HepG2 (cell line): ENCODE measurements around the gene ZMYND12. TPM values are rescaled to one million over a fixed set of nuclear protein-coding genes. Genes with fewer than 3 reads are reported as not detected.

Experiments used
- AGO1 ChIP-seq: fragments of 200-400 bp; formaldehyde crosslinking; IDR thresholded peaks from 2 replicates; pipeline ENCODE4 v1.6.1; 2017; ENCODE audit warnings: mild to moderate bottlenecking, low read depth, low read length, moderate library complexity; ENCODE audit not compliant: poor library complexity, severe bottlenecking
- AGO2 ChIP-seq: fragments of 200-400 bp; formaldehyde crosslinking; optimal IDR thresholded peaks from 2 replicates; pipeline ENCODE3; 2017; ENCODE audit warnings: mild to moderate bottlenecking, low read depth, low read length, moderate library complexity
- AHDC1 ChIP-seq: sonication (generic); formaldehyde crosslinking; IDR thresholded peaks from 2 replicates; pipeline ENCODE4 v1.5.1; 2020; ENCODE audit warnings: mild to moderate bottlenecking, missing genetic modification reagents, borderline replicate concordance
- CEBPB ChIP-seq: IDR thresholded peaks from 2 replicates; pipeline ENCODE4 v1.6.1; 2011; ENCODE audit warnings: low read depth, low read length, improper control_type of control experiment, borderline replicate concordance
- IRF9 ChIP-seq: sonication (generic); formaldehyde crosslinking; IDR thresholded peaks from 2 replicates; pipeline ENCODE4 v1.8.0; 2022; ENCODE audit warnings: missing genetic modification reagents, mild to moderate bottlenecking, borderline replicate concordance
- MXD1 ChIP-seq: sonication (generic); formaldehyde crosslinking; IDR thresholded peaks from 2 replicates; pipeline ENCODE4 v1.4.0; 2020; ENCODE audit warnings: mild to moderate bottlenecking, missing genetic modification reagents
- MXD4 ChIP-seq: IDR thresholded peaks from 2 replicates; pipeline ENCODE4 v1.6.1; 2016; ENCODE audit warnings: mild to moderate bottlenecking, missing biosample characterization, missing genetic modification reagents
- NR2C2 ChIP-seq: sonication (generic); formaldehyde crosslinking; IDR thresholded peaks from 2 replicates; pipeline ENCODE4 v1.4.0; 2020; ENCODE audit warnings: missing genetic modification reagents, mild to moderate bottlenecking, moderate library complexity, borderline replicate concordance
- NRL ChIP-seq: sonication (generic); formaldehyde crosslinking; IDR thresholded peaks from 2 replicates; pipeline ENCODE4 v1.5.0; 2020; ENCODE audit warnings: missing genetic modification reagents, mild to moderate bottlenecking, moderate library complexity, borderline replicate concordance
- PHF20 ChIP-seq: sonication (generic); formaldehyde crosslinking; IDR thresholded peaks from 2 replicates; pipeline ENCODE4 v1.5.0; 2020; ENCODE audit warnings: mild to moderate bottlenecking, missing genetic modification reagents
- PHF21A ChIP-seq: sonication (generic); formaldehyde crosslinking; IDR thresholded peaks from 2 replicates; pipeline ENCODE4 v1.5.0; 2020; ENCODE audit warnings: mild to moderate bottlenecking, missing genetic modification reagents
- SMAD1 ChIP-seq: sonication (generic); formaldehyde crosslinking; IDR thresholded peaks from 2 replicates; pipeline ENCODE4 v1.4.0; 2020; ENCODE audit warnings: missing genetic modification reagents, low read depth, mild to moderate bottlenecking, borderline replicate concordance
- ZBTB26 ChIP-seq: IDR thresholded peaks from 2 replicates; pipeline ENCODE4 v1.6.1; 2016; ENCODE audit warnings: missing compliant biosample characterization, missing genetic modification reagents, borderline replicate concordance
- ZNF20 ChIP-seq: sonication (generic); formaldehyde crosslinking; IDR thresholded peaks from 2 replicates; pipeline ENCODE4 v1.4.0; 2020; ENCODE audit warnings: mild to moderate bottlenecking, moderate library complexity, missing genetic modification reagents
- ZNF510 ChIP-seq: sonication (generic); formaldehyde crosslinking; IDR thresholded peaks from 2 replicates; pipeline ENCODE4 v1.4.0; 2020; ENCODE audit warnings: low read depth, mild to moderate bottlenecking, missing genetic modification reagents
- ZNF879 ChIP-seq: sonication (generic); formaldehyde crosslinking; IDR thresholded peaks from 2 replicates; pipeline ENCODE4 v1.8.1; 2023; ENCODE audit warnings: missing genetic modification reagents
- polyA plus RNA-seq, 8 experiments: library from polyadenylated mRNA; depleted of rRNA in 3 of 8; stranded (reverse) in 7 of 8; unstranded in 1 of 8; fragments of >200 nt; fragmentation: Illumina TruSeq in 4 of 8; extraction: Trizol in 4 of 8; gene quantifications; 2 replicates each; pipeline versions ENCODE4 v1.2.1 to v1.2.3, GENCODE V29; 2011 to 2016; ENCODE audit warnings: low read depth in 4 of 8, missing spikeins in 1 of 8, mixed read lengths in 1 of 8; ENCODE audit not compliant: insufficient read depth in 1 of 8
- total RNA-seq, 5 experiments: library from RNA; depleted of rRNA; stranded (reverse); fragments of >200 nt; fragmentation: Illumina TruSeq; extraction: Trizol; gene quantifications; 2 replicates each; pipeline ENCODE4 v1.2.3, GENCODE V29; 2016; ENCODE audit warnings: low read depth in 1 of 5
- TF ChIP-seq, protein P1 (sequence below): sonication (generic); formaldehyde crosslinking; IDR thresholded peaks from 2 replicates; pipeline ENCODE4 v1.5.1; 2020; ENCODE audit warnings: mild to moderate bottlenecking, missing genetic modification reagents

Gene ZMYND12
- total and polyA plus RNA-seq, 2 of the 13 experiments (the other 11 are each of a cell fraction or from before 2014, with no cell fraction given) = 0.13 to 0.71 TPM

GRCh38 chr1:42456754-42457089 lies 900 bp upstream of the ZMYND12 start (continued):
- peak; percentile 88 for TF ChIP-seq ZNF20
- peak; percentile 54; the same call in 1 of the 2 replicates for TF ChIP-seq MXD1 (CRISPR knock-in tag)
- TF ChIP-seq, protein P1, sequence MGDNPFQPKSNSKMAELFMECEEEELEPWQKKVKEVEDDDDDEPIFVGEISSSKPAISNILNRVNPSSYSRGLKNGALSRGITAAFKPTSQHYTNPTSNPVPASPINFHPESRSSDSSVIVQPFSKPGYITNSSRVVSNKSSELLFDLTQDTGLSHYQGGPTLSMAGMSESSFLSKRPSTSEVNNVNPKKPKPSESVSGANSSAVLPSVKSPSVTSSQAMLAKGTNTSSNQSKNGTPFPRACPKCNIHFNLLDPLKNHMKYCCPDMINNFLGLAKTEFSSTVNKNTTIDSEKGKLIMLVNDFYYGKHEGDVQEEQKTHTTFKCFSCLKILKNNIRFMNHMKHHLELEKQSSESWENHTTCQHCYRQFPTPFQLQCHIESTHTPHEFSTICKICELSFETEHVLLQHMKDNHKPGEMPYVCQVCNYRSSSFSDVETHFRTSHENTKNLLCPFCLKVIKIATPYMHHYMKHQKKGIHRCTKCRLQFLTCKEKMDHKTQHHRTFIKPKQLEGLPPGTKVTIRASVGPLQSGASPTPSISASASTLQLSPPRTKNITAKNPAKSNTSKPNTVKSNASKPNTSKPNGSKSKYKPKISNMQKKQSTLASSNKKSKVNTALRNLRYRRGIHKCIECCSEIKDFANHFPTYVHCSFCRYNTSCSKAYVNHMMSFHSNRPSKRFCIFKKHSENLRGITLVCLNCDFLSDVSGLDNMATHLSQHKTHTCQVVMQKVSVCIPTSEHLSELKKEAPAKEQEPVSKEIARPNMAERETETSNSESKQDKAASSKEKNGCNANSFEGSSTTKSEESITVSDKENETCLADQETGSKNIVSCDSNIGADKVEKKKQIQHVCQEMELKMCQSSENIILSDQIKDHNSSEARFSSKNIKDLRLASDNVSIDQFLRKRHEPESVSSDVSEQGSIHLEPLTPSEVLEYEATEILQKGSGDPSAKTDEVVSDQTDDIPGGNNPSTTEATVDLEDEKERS (CRISPR knock-in tag) = no peak
- peak; percentile 80 for TF ChIP-seq NR2C2 (CRISPR knock-in tag)
- no peak for TF ChIP-seq CEBPB
- TF ChIP-seq IRF9 (CRISPR knock-in tag) = peak; percentile 92
- 0 out of 2 replicates have a peak, but pooled peaks have one; percentile 19 for TF ChIP-seq ZNF510 (CRISPR knock-in tag)
- TF ChIP-seq ZNF879 (CRISPR knock-in tag) = no peak
- TF ChIP-seq NRL (CRISPR knock-in tag) = 0 out of 2 replicates have a peak, but pooled peaks have one; percentile 8
- TF ChIP-seq AGO1 = peak; percentile 18
- no peak for TF ChIP-seq SMAD1 (CRISPR knock-in tag)
- peak; percentile 33; the same call in 1 of the 2 replicates for TF ChIP-seq MXD4 (CRISPR knock-in tag)
- peak; percentile 54 for TF ChIP-seq PHF20 (CRISPR knock-in tag)
- 0 out of 2 replicates have a peak, but pooled peaks have one; percentile 6 for TF ChIP-seq AHDC1 (CRISPR knock-in tag)
- peak; percentile 82 for TF ChIP-seq AGO2
- TF ChIP-seq ZBTB26 (CRISPR knock-in tag) = no peak
- TF ChIP-seq PHF21A = 0 out of 2 replicates have a peak, but pooled peaks have one; percentile 0
